IPS DF 6.9 (cell line): Measurements from ENCODE around the gene TSPAN4.

Experiments used
- DNase-seq: peaks from one replicate; pipeline ENCODE4 v3.0.0-alpha.2; 2013; ENCODE audit warnings: low read depth, low spot score
- H3K27ac ChIP-seq: one replicate; pipeline ENCODE4 v1.5.1; 2013; ENCODE audit warnings: low read length, control low read depth
- H3K27me3 ChIP-seq: 2 replicates; pipeline ENCODE4 v1.6.1; 2013; ENCODE audit warnings: mild to moderate bottlenecking, low read length; ENCODE audit not compliant: control insufficient read depth, insufficient read depth
- H3K36me3 ChIP-seq: 2 replicates; pipeline ENCODE4 v1.6.1; 2013; ENCODE audit warnings: low read length; ENCODE audit not compliant: control insufficient read depth, insufficient read depth
- H3K4me1 ChIP-seq: 2 replicates; pipeline ENCODE4 v1.6.1; 2013; ENCODE audit warnings: low read length; ENCODE audit not compliant: control insufficient read depth, insufficient read depth
- H3K4me3 ChIP-seq: 2 replicates; pipeline ENCODE4 v1.5.1; 2013; ENCODE audit warnings: mild to moderate bottlenecking, low read length
- H3K9me3 ChIP-seq: 2 replicates; pipeline ENCODE4 v1.6.1; 2013; ENCODE audit warnings: low read length, inconsistent platforms; ENCODE audit not compliant: control insufficient read depth, insufficient read depth
- WGBS: extraction: QIAGEN DNeasy Blood & Tissue Kit; methylation state at CpG from one replicate; pipeline ENCODE4 v1.1.7; 2013; ENCODE audit warnings: mixed read lengths, missing lambda C conversion rate; ENCODE audit not compliant: insufficient read length, insufficient coverage; 5-methylcytosine and 5-hydroxymethylcytosine counted together

TSPAN4 gene

GRCh38 chr11:880447-880846, 37.8 kb downstream of the TSPAN4 start:
- Histone ChIP-seq H3K9me3 (no peaks in the 10 kb centered on the region), H3K27me3 (no peaks in the 10 kb centered on the region), H3K4me1 (no peaks in the 10 kb centered on the region; the same call in 1 of the 2 replicates), H3K36me3 (peaks cover 15% of the 10 kb centered on the region), H3K4me3 (no peak overlapping the region), H3K27ac (no peak overlapping the region)
- no peak for DNase-seq
- no CpG with 5 or more reads among the region's 14 CpGs for whole genome bisulfite sequencing

GRCh38 chr11:882596-882995, 39.9 kb downstream of the TSPAN4 start:
- Histone ChIP-seq H3K27ac (no peak overlapping the region), H3K27me3 (no peaks in the 10 kb centered on the region), H3K9me3 (no peaks in the 10 kb centered on the region), H3K4me1 (no peaks in the 10 kb centered on the region), H3K36me3 (peaks cover 9% of the 10 kb centered on the region), H3K4me3 (no peak overlapping the region)
- no peak for DNase-seq
- no CpG with 5 or more reads among the region's 14 CpGs for WGBS

GRCh38 chr11:883527-883926, 40.9 kb downstream of the TSPAN4 start:
- peaks cover 17% of the 10 kb centered on the region for H3K36me3 ChIP-seq
- no peak overlapping the region for H3K4me3 ChIP-seq
- H3K27me3 ChIP-seq: no peaks in the 10 kb centered on the region
- H3K27ac ChIP-seq: no peak overlapping the region
- DNase-seq: no peak
- H3K4me1 ChIP-seq: no peaks in the 10 kb centered on the region
- H3K9me3 ChIP-seq: no peaks in the 10 kb centered on the region
- WGBS: no CpG with 5 or more reads among the region's 10 CpGs

- H3K4me3 ChIP-seq: no peak overlapping the region
- H3K27ac ChIP-seq: no peak overlapping the region
- no peaks in the 10 kb centered on the region for H3K27me3 ChIP-seq
- no CpG with 5 or more reads among the region's 16 CpGs for WGBS
- DNase-seq: no peak
- H3K4me1 ChIP-seq: no peaks in the 10 kb centered on the region
- no peaks in the 10 kb centered on the region for H3K9me3 ChIP-seq
- peaks cover 22% of the 10 kb centered on the region for H3K36me3 ChIP-seq
Observed at GRCh38 chr11:884578-885070, 42.0 kb downstream of the TSPAN4 start.

GRCh38 chr11:886568-886967, 43.9 kb downstream of the TSPAN4 start:
- no peak for DNase-seq
- H3K27ac ChIP-seq: no peak overlapping the region
- WGBS: no CpG with 5 or more reads among the region's 17 CpGs

GRCh38 chr11:887589-887988, 44.9 kb downstream of the TSPAN4 start:
- no peak overlapping the region for H3K27ac ChIP-seq
- H3K36me3 ChIP-seq: peaks cover 15% of the 10 kb centered on the region; the same call in 1 of the 2 replicates
- WGBS: no CpG with 5 or more reads among the region's 14 CpGs
- no peaks in the 10 kb centered on the region for H3K27me3 ChIP-seq
- H3K4me3 ChIP-seq: no peak overlapping the region
- H3K4me1 ChIP-seq: no peaks in the 10 kb centered on the region
- no peak for DNase-seq
- no peaks in the 10 kb centered on the region for H3K9me3 ChIP-seq

More at GRCh38 chr11:886568-886967, 43.9 kb downstream of the TSPAN4 start:
- Histone ChIP-seq H3K27me3 (no peaks in the 10 kb centered on the region), H3K4me1 (no peaks in the 10 kb centered on the region), H3K4me3 (no peak overlapping the region), H3K9me3 (no peaks in the 10 kb centered on the region), H3K36me3 (peaks cover 15% of the 10 kb centered on the region; the same call in 1 of the 2 replicates)

GRCh38 chr11:888310-889212, 45.9 kb downstream of the TSPAN4 start:
- no peak overlapping the region for H3K27ac ChIP-seq
- WGBS: no CpG with 5 or more reads among the region's 45 CpGs
- no peaks in the 10 kb centered on the region for H3K27me3 ChIP-seq
- DNase-seq: no peak
- peaks cover 15% of the 10 kb centered on the region; the same call in 1 of the 2 replicates for H3K36me3 ChIP-seq
- H3K4me1 ChIP-seq: no peaks in the 10 kb centered on the region
- no peaks in the 10 kb centered on the region for H3K9me3 ChIP-seq
- H3K4me3 ChIP-seq: no peak overlapping the region

- Histone ChIP-seq H3K9me3 (no peaks in the 10 kb centered on the region), H3K4me3 (no peak overlapping the region), H3K36me3 (peaks cover 13% of the 10 kb centered on the region; the same call in 1 of the 2 replicates), H3K4me1 (0 out of 2 replicates have a peak, but pooled peaks cover 1% of the 10 kb centered on the region), H3K27me3 (no peaks in the 10 kb centered on the region), H3K27ac (no peak overlapping the region)
- no CpG with 5 or more reads among the region's 13 CpGs for WGBS
- DNase-seq: no peak
Observed at GRCh38 chr11:889257-889656, 46.6 kb downstream of the TSPAN4 start.

- Histone ChIP-seq H3K27me3 (no peaks in the 10 kb centered on the region), H3K27ac (no peak overlapping the region), H3K4me3 (no peak overlapping the region), H3K36me3 (peaks cover 13% of the 10 kb centered on the region; the same call in 1 of the 2 replicates), H3K4me1 (0 out of 2 replicates have a peak, but pooled peaks cover 1% of the 10 kb centered on the region), H3K9me3 (no peaks in the 10 kb centered on the region)
- WGBS: no CpG with 5 or more reads among the region's 32 CpGs
- DNase-seq: no peak
Observed at GRCh38 chr11:889687-890475, 47.2 kb downstream of the TSPAN4 start.
